ENCODE results near the gene EDN3.
"Not testable (repeated sequence)": the region's sequence is repeated elsewhere in the genome, so short reads cannot be mapped to it uniquely, and the experiment has no call there.

EDN3 gene

GRCh38 chr20:59336540-59336939 is 36.1 kb downstream of the EDN3 start:
- DNase-seq (ENCODE audit: low spot score): no peak

DNA sequence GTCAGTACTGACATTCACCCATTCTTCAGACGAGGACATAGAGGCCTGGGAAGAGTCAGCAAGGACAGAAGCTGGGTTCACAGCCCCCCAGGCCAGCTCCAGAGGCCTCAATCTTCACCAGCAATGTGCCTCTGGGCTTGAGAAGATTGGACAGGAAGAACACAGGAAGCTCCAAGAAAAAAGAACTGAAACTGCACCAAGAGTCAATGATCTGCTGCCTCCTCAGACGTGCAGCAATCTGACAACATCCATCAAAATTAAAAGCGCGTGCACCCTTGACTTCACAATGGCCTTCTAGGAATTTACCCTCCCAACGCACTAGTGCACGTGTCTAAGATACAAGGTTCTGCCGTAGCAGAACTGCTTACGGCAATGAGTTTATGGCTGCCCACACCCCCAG is 38.0 kb downstream of the EDN3 start:
- DNase-seq (ENCODE audit: low spot score): not testable (repeated sequence)

GRCh38 chr20:59340201-59340885 is 39.9 kb downstream of the EDN3 start:
- DNase-seq (ENCODE audit: low spot score): no peak

GRCh38 chr20:59341285-59342022 is 41.0 kb downstream of the EDN3 start:
- DNase-seq (ENCODE audit: low spot score): not testable (repeated sequence)

DNA sequence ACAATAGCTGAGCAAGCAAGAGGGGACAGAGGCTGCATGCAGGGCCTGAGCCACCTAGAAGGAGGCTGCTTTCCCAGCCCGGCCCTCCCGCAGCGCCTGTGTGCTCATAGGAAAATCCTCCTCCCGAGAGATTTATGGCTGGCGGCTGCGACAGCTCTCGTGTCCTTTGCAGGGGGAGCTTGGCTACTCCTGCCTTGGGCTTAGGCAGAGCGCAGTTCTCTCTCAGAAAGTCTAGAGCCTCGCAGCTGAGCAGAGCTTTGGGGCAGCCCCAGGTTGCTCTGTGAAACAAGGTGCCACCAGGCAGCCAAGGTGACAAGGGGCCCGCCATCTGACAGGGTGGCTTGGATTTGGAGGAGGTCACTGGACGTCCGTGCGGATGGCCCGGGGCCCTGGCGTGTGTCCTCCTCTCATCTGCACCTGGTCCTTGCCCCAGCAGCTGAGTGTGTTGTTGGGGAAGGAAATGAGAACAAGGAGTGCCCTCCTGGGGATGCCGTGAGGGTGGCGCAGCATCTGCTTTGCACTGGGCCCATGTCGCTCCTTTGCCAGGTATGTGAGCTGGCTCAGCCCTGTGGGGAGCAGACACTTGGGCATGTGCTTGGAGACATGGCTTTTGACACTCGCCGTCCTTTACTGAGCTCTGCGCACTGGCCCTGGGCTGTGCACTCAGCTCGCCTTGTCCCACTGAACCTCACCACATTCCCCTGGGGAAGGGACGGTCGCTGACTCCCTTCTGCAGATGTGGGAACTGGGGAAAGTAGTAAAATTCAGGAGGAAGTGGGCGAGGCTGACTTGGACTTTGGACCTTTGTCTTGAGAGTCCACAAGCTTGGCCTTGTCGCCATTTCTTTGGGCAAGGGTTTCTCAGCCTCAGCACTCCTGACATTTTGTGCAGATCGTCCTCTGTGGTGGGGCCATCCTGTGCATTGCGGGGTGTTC is 41.9 kb downstream of the EDN3 start:
- no peak for DNase-seq (ENCODE audit: low spot score)

GRCh38 chr20:59346061-59346460 is 45.6 kb downstream of the EDN3 start:
- no peak for DNase-seq (ENCODE audit: low spot score)

GRCh38 chr20:59349277-59349676 is 48.9 kb downstream of the EDN3 start:
- no peak for DNase-seq (ENCODE audit: low spot score)

- DNase-seq (ENCODE audit: low spot score): no peak
Measured at GRCh38 chr20:59350330-59351156, 50.1 kb downstream of the EDN3 start.

DNA sequence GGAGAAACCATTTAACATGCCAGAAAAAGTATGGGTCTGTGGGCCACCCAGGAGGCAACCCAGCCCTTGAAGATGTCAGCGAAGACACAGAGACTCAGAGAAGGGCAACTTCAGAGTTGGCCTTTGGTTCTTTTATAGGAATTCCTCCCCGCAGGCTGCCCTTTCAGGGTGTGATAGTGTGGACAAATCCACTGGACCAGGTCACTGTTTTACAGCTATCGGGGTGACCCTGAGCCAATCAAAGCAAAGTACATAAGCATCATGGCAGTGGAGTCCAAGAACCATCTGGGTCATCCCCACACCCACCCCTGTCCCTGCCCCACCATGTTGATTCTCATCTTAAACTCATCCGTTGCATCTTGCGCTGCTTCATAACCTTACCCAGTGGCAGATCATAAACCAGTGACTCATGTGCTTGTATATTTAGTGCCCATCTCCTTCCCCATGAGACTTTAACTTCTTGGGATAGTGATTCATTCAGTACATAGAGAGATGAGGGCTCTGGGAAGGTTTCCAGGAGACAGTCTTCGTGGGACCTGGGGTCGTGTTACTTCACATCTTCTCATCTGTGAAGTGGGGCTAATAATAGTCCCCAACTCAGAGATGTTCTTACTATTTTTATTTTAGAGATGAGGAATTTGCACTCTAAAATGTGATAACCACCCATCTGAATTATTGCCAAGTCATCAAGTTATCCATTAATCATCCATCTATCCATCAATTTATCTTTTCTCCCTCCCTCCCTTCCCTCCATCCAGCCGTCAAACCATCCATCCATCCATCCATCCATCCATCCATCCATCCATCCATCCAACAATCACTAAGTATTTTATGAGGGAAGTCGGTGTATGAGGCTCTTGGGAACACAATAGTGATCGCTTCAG is 51.0 kb downstream of the EDN3 start:
- DNase-seq (ENCODE audit: low spot score): no peak

GRCh38 chr20:59352541-59352940 is 52.1 kb downstream of the EDN3 start:
- DNase-seq (ENCODE audit: low spot score): no peak

GRCh38 chr20:59352990-59353389 is 52.6 kb downstream of the EDN3 start:
- DNase-seq (ENCODE audit: low spot score): no peak

DNA sequence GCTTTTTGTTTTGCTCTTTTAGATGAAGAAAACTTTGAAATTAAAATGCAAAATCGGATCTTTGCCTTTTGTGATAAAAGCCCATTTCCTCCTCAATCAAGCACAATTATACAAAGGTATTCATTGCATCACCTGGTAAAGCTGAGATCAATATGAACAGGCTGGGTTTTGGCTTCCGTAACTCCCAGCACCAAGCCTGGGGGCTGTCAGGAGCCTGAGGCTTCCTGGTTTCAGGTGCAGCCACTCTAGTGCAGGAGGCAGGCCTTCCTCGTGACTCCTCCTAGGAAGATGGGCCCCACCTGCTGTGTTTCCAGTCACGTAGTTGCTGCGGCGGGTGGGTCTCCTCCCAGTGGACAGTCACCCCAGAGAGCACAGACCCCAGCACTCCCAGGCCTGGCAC is 54.0 kb downstream of the EDN3 start:
- no peak for DNase-seq (ENCODE audit: low spot score)

- no peak for DNase-seq (ENCODE audit: low spot score)
Measured at GRCh38 chr20:59355242-59355641, 54.8 kb downstream of the EDN3 start.

- DNase-seq (ENCODE audit: low spot score): no peak
Measured at GRCh38 chr20:59356662-59357165, 56.3 kb downstream of the EDN3 start.

DNA sequence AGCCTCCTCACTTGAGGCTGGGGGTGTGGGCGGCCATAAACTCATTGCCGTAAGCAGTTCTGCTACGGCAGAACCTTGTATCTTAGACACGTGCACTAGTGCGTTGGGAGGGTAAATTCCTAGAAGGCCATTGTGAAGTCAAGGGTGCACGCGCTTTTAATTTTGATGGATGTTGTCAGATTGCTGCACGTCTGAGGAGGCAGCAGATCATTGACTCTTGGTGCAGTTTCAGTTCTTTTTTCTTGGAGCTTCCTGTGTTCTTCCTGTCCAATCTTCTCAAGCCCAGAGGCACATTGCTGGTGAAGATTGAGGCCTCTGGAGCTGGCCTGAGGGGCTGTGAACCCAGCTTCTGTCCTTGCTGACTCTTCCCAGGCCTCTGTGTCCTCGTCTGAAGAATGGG is 58.4 kb downstream of the EDN3 start:
- DNase-seq (ENCODE audit: low spot score): not testable (repeated sequence)

- DNase-seq (ENCODE audit: low spot score): no peak
Measured at GRCh38 chr20:59359906-59360725, 59.7 kb downstream of the EDN3 start.

- no peak for DNase-seq (ENCODE audit: low spot score)
Measured at GRCh38 chr20:59360934-59361333, 60.5 kb downstream of the EDN3 start.

DNA sequence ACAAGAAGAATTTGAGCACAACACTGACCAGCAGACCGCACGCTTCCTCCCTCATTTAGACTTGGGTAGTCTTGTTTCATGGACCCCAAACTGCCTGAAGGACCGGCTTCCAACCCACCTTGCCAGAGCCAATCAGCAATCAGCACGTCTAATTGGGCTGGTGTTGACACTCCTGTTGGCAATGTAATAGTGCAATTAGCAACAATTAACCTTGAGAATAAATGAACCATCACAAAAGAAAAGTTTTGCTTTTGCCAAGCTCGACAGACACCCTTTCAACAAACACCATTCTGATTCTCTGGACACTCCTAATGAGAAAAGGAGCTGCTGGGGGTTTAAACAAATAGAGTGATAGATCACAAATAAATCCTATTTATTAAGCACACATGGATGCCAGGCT is 61.0 kb downstream of the EDN3 start:
- DNase-seq (ENCODE audit: low spot score): no peak

DNA sequence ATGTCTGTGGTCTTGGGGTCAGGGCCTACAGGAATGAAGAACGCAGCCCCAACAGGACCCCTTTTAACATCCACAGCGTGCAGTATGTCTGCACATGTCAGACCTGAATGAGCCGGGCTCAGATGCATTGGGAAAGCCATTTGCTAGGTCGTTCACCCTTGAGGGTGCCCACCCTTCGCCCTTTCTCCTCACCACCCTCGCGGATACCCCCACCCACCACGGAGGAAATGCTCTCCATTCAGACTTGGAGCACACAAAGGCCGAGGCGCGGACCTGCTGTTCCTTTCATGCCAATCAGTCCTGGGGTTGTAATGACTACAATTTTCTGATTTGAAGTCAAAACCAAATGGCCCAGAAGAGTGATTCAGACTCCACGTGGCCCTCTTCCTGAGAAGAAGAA is 62.7 kb downstream of the EDN3 start:
- DNase-seq (ENCODE audit: low spot score): peak; percentile 55

- no peak for DNase-seq (ENCODE audit: low spot score)
Measured at GRCh38 chr20:59364611-59365010, 64.2 kb downstream of the EDN3 start.

Measured in ecto neural progenitor cell (in vitro differentiated cells).